Thoracic aorta endothelial cell (primary cell): ENCODE measurements around the gene ACSL5. TPM values are rescaled to one million over a fixed set of nuclear protein-coding genes. Genes with fewer than 3 reads are reported as not detected.

ENCODE experiments used
- total RNA-seq: library from RNA; depleted of rRNA; stranded (reverse); fragments of >200 nt; gene quantifications from 2 replicates; pipeline ENCODE4 v1.2.3, GENCODE V29; 2012

The ACSL5 gene, protein sequence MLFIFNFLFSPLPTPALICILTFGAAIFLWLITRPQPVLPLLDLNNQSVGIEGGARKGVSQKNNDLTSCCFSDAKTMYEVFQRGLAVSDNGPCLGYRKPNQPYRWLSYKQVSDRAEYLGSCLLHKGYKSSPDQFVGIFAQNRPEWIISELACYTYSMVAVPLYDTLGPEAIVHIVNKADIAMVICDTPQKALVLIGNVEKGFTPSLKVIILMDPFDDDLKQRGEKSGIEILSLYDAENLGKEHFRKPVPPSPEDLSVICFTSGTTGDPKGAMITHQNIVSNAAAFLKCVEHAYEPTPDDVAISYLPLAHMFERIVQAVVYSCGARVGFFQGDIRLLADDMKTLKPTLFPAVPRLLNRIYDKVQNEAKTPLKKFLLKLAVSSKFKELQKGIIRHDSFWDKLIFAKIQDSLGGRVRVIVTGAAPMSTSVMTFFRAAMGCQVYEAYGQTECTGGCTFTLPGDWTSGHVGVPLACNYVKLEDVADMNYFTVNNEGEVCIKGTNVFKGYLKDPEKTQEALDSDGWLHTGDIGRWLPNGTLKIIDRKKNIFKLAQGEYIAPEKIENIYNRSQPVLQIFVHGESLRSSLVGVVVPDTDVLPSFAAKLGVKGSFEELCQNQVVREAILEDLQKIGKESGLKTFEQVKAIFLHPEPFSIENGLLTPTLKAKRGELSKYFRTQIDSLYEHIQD
- total RNA-seq: 10.6 and 35.9 TPM in 2 replicates

DNA sequence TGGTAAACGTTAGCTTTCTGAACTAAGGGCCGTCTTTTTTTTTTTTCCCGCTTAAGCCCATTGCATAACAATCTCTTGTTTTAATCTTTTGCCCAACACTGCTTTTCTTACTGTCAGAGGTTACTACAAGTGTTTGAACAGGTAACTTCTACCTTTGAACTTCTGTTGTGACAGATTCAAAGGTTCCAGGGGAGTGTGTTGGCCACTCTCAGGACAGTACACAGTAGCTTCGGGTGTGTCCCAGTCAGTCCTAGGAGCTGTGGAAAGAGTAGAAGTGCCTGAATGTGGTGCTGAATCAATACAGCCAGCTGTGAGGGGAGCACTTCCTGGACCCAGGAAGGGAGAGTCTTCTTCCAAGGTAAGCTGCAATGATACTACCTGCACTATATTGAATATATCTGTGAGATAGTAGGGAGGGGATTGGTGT lies at the start of gene ACSL5:
ACSL5 (plus strand) TSS at position 205 of the 427 bp plus-strand sequence. CDS start 20,831 bp downstream, outside the sequence.

GRCh38 chr10:112446855-112447619 lies 73.1 kb downstream of the ACSL5 start, which contains the start of the genes VTI1A and ZDHHC6:
VTI1A (plus strand) TSS chr10:112447215; CDS start chr10:112447374, 159 bp downstream.
ZDHHC6 (minus strand) TSS chr10:112446914; CDS start chr10:112445436, 1,478 bp downstream.

Other genes with a start within 250 kb of the ACSL5 start
- 13.3 and 13.5 TPM in 2 replicates for gene GPAM, start 190.4 kb upstream of the ACSL5 start, total RNA-seq
- not detected in 2 replicates for gene TECTB, start 90.7 kb upstream of the ACSL5 start, total RNA-seq
- gene ZDHHC6, start 72.8 kb downstream of the ACSL5 start, total RNA-seq: 43.6 and 51.7 TPM in 2 replicates
- gene VTI1A, start 73.1 kb downstream of the ACSL5 start, total RNA-seq: 48.7 and 51.4 TPM in 2 replicates